ENCODE results near the gene PIP4P1. TPM values are rescaled to one million over a fixed set of nuclear protein-coding genes. Genes with fewer than 3 reads are reported as not detected.

PIP4P1 gene
- total and polyA plus RNA-seq, 2 of the 13 experiments (the other 11 are each of a cell fraction or from before 2014, with no cell fraction given), result 33.4 to 47.0 TPM

- TF ChIP-seq ATF4 (CRISPR knock-in tag; IDR thresholded peaks at IDR 0.05) (peak in 1 of 2 experiments; percentile 63; a peak in 2 of 4 replicates), ZNF382 (CRISPR knock-in tag; IDR thresholded peaks at IDR 0.05; ENCODE audit: borderline replicate concordance) (no peak), ETV5 (CRISPR knock-in tag; IDR thresholded peaks at IDR 0.05; ENCODE audit: borderline replicate concordance) (peak; percentile 42; the same call in 1 of the 2 replicates), ZNF468 (CRISPR knock-in tag; IDR thresholded peaks at IDR 0.05) (no peak), SIN3A (IDR thresholded peaks at IDR 0.05; ENCODE audit: borderline replicate concordance, low read depth, low read length) (peak; percentile 98), ZNF251 (CRISPR knock-in tag; IDR thresholded peaks at IDR 0.05) (no peak; the same call in 1 of the 2 replicates), SRY (CRISPR knock-in tag; IDR thresholded peaks at IDR 0.05) (no peak; the same call in 1 of the 2 replicates), KAT2B (IDR thresholded peaks at IDR 0.05; ENCODE audit: borderline replicate concordance, low read depth, low read length) (no peak), UBTF (CRISPR knock-in tag; IDR thresholded peaks at IDR 0.05) (peak; percentile 91), CREB1 (IDR thresholded peaks at IDR 0.05) (peak; percentile 85), CREB1 (CRISPR knock-in tag; IDR thresholded peaks at IDR 0.05) (peak; percentile 89), ZBTB38 (CRISPR knock-in tag; IDR thresholded peaks at IDR 0.05) (peak; percentile 55; the same call in 1 of the 2 replicates), ZNF383 (CRISPR knock-in tag; IDR thresholded peaks at IDR 0.05; ENCODE audit: borderline replicate concordance) (peak; percentile 93), HNRNPUL1 (IDR thresholded peaks at IDR 0.05; ENCODE audit: low read depth, low read length) (no peak), SOX5 (CRISPR knock-in tag; IDR thresholded peaks at IDR 0.05; ENCODE audit: borderline replicate concordance) (0 out of 2 replicates have a peak, but pooled peaks have one; percentile 41), SOX6 (IDR thresholded peaks at IDR 0.05) (no peak), SOX6 (CRISPR knock-in tag; IDR thresholded peaks at IDR 0.05) (peak; percentile 78), SMAD9 (CRISPR knock-in tag; IDR thresholded peaks at IDR 0.05) (no peak; the same call in 1 of the 2 replicates), HMGXB4 (CRISPR knock-in tag; IDR thresholded peaks at IDR 0.05; ENCODE audit: borderline replicate concordance in 1 of 2, low read depth in 1 of 2) (peak; percentile 66 to 93), PHF21A (CRISPR knock-in tag; IDR thresholded peaks at IDR 0.05) (peak; percentile 97), ZNF530 (CRISPR knock-in tag; IDR thresholded peaks at IDR 0.05; ENCODE audit: low read depth) (no peak), CSRNP2 (CRISPR knock-in tag; conservative IDR thresholded peaks at IDR 0.05; ENCODE audit: low read depth) (no peak), FIP1L1 (IDR thresholded peaks at IDR 0.05; ENCODE audit: borderline replicate concordance, insufficient read depth, low read depth, low read length) (no peak)
Measured at GRCh38 chr14:20454516-20455354, 6.5 kb downstream of the PIP4P1 start, which contains the start of the genes APEX1 and OSGEP (continued).
